ENCODE results near the gene NAA60.

GRCh38 chr16:3496386-3496785 lies 52.9 kb downstream of the NAA60 start:
- no peak for TF ChIP-seq POLR2AphosphoS5 (IDR thresholded peaks at IDR 0.05)
- no peak for TF ChIP-seq CTCF (IDR thresholded peaks at IDR 0.05)
- TF ChIP-seq POLR2A (IDR thresholded peaks at IDR 0.05), result no peak
- TF ChIP-seq EP300 (IDR thresholded peaks at IDR 0.05), result no peak
